HEK293 (cell line): Measurements from ENCODE around the gene CPA2.
"Not testable (repeated sequence)": the region's sequence is repeated elsewhere in the genome, so short reads cannot be mapped to it uniquely, and the experiment has no call there.

Experiments
- CTCF ChIA-PET: fragments of 350-600 bp; formaldehyde crosslinking; extraction: SDS; loops from one replicate; lab custom pipeline; 2021; ENCODE audit warnings: antibody characterized with exemption; lab: Yijun Ruan, JAX
- POLR2A ChIA-PET: fragments of 300-600 bp; formaldehyde crosslinking; extraction: SDS; loops from one replicate; lab custom pipeline; 2020; ENCODE audit warnings: antibody characterized with exemption, inconsistent platforms; lab: Yijun Ruan, JAX
- H3K27ac ChIP-seq: fragments of 200-500 bp; sonication (Bioruptor generic); 2 replicates; pipeline ENCODE4 v1.5.1; 2014; ENCODE audit warnings: low read depth, low read length, control low read depth, inconsistent platforms; ENCODE audit errors: extremely low read depth
- H3K36me3 ChIP-seq, 2 experiments: fragments of 200-500 bp in 1 of 2; sonication (Bioruptor generic) in 1 of 2; 1 replicate in 1 of 2; 2 replicates in 1 of 2; pipeline ENCODE4 v1.5.1; 2014 to 2017; ENCODE audit warnings: inconsistent platforms in 2 of 2, low read length in 2 of 2; ENCODE audit not compliant: control insufficient read depth in 2 of 2, insufficient read depth in 1 of 2
- H3K4me1 ChIP-seq: fragments of 200-500 bp; sonication (Bioruptor generic); 2 replicates; pipeline ENCODE4 v1.5.1; 2014; ENCODE audit warnings: mild to moderate bottlenecking, low read length, inconsistent platforms; ENCODE audit not compliant: control insufficient read depth, insufficient read depth
- H3K4me3 ChIP-seq: 2 replicates; pipeline ENCODE4 v1.5.1; 2011; ENCODE audit warnings: low read depth, mild to moderate bottlenecking, control low read depth, low read length, moderate library complexity
- H3K9me3 ChIP-seq: fragments of 200-500 bp; sonication (Bioruptor generic); 2 replicates; pipeline ENCODE4 v1.5.1; 2014; ENCODE audit warnings: low read depth, low read length, inconsistent platforms; ENCODE audit not compliant: control insufficient read depth, insufficient read depth
- SCRT1 ChIP-seq: fragments of 450-650 bp; formaldehyde crosslinking; IDR thresholded peaks from 2 replicates; pipeline ENCODE4 v1.5.1; 2016; ENCODE audit warnings: missing biosample characterization, missing genetic modification characterization, borderline replicate concordance
- SCRT2 ChIP-seq: fragments of 450-650 bp; formaldehyde crosslinking; IDR thresholded peaks from 2 replicates; pipeline ENCODE4 v1.5.1; 2016; ENCODE audit warnings: missing biosample characterization, missing genetic modification characterization
- YY2 ChIP-seq: fragments of 450-650 bp; formaldehyde crosslinking; IDR thresholded peaks from 2 replicates; pipeline ENCODE4 v1.5.1; 2016; ENCODE audit warnings: missing biosample characterization, missing genetic modification characterization
- ZNF157 ChIP-seq: fragments of 450-650 bp; formaldehyde crosslinking; IDR thresholded peaks from 2 replicates; pipeline ENCODE4 v1.5.1; 2016; ENCODE audit warnings: missing biosample characterization, missing genetic modification characterization
- ZNF211 ChIP-seq: fragments of 450-650 bp; formaldehyde crosslinking; IDR thresholded peaks from 2 replicates; pipeline ENCODE4 v1.5.1; 2016; ENCODE audit warnings: low read depth, missing biosample characterization, missing genetic modification characterization
- ZNF23 ChIP-seq: fragments of 450-650 bp; formaldehyde crosslinking; IDR thresholded peaks from 2 replicates; pipeline ENCODE4 v1.5.1; 2016; ENCODE audit warnings: missing biosample characterization, missing genetic modification characterization, borderline replicate concordance
- ZNF335 ChIP-seq: fragments of 450-650 bp; formaldehyde crosslinking; conservative IDR thresholded peaks from 2 replicates; pipeline ENCODE4 v1.5.1; 2016; ENCODE audit warnings: missing biosample characterization, missing genetic modification characterization
- ZNF350 ChIP-seq: fragments of 450-650 bp; formaldehyde crosslinking; IDR thresholded peaks from 2 replicates; pipeline ENCODE4 v1.5.0; 2017; ENCODE audit warnings: missing biosample characterization, mild to moderate bottlenecking, missing genetic modification characterization
- ZNF510 ChIP-seq: fragments of 450-650 bp; formaldehyde crosslinking; IDR thresholded peaks from 2 replicates; pipeline ENCODE4 v1.5.1; 2018; ENCODE audit warnings: mild to moderate bottlenecking, missing genetic modification characterization, missing biosample characterization; ENCODE audit not compliant: insufficient replicate concordance
- ZNF664 ChIP-seq: fragments of 450-650 bp; formaldehyde crosslinking; IDR thresholded peaks from 2 replicates; pipeline ENCODE4 v1.5.1; 2016; ENCODE audit warnings: missing biosample characterization, missing genetic modification characterization
- ZNF76 ChIP-seq: fragments of 450-650 bp; formaldehyde crosslinking; IDR thresholded peaks from 2 replicates; pipeline ENCODE4; 2016; ENCODE audit warnings: low read depth, missing biosample characterization, missing genetic modification characterization, borderline replicate concordance
- ZNF777 ChIP-seq: fragments of 450-650 bp; formaldehyde crosslinking; IDR thresholded peaks from 2 replicates; pipeline ENCODE4 v1.5.1; 2017; ENCODE audit warnings: missing biosample characterization, missing genetic modification characterization, borderline replicate concordance
- ZNF830 ChIP-seq: fragments of 450-650 bp; IDR thresholded peaks from 2 replicates; pipeline ENCODE4 v1.5.0; 2018; ENCODE audit warnings: missing biosample characterization, missing genetic modification characterization, low read depth, mild to moderate bottlenecking, moderate library complexity
- TF ChIP-seq, protein P1 (sequence below): sonication (generic); formaldehyde crosslinking; IDR thresholded peaks from 2 replicates; pipeline ENCODE4 v1.8.1; 2022; ENCODE audit warnings: mild to moderate bottlenecking, moderate library complexity, missing genetic modification reagents
- TF ChIP-seq, protein P2 (sequence below): fragments of 450-650 bp; formaldehyde crosslinking; IDR thresholded peaks from 2 replicates; pipeline ENCODE4 v1.5.1; 2016; ENCODE audit warnings: missing biosample characterization, missing genetic modification characterization, low read depth

The CPA2 gene

DNA sequence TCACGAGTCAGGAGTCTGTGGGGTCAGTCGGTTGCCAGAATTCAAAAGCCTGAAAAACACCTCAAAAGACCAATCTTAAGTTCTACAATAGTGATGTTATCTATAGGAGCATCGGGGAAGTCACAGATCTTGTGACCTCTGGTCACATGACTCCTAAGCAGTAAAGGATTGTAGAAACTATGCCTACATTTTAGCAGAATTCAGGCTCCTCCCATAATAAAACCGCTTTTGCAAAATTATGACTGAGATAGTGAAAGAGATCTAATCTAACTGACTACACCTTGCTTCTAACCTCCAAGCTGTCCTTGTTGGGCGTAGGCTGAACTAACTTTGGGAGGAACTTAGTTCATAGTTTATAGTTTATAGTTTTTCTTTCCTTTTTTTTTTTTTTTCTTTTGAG lies 42.5 kb upstream of the CPA2 start:
- TF ChIP-seq YY2 (tag by site-specific recombination) (no peak), ZNF157 (tag by site-specific recombination) (no peak), ZNF76 (tag by site-specific recombination) (no peak)
- H3K4me3 ChIP-seq, result no peak overlapping the region
- no peak overlapping the region for H3K27ac ChIP-seq
- POLR2A ChIA-PET, result no interaction called here
- CTCF ChIA-PET, result no interaction called here
- H3K4me1 ChIP-seq, result no peaks in the 10 kb centered on the region
- H3K36me3 ChIP-seq, result no peaks in the 10 kb centered on the region
- no peaks in the 10 kb centered on the region for H3K9me3 ChIP-seq

GRCh38 chr7:130224923-130225322 lies 41.7 kb upstream of the CPA2 start:
- CTCF ChIA-PET, H3K36me3 ChIP-seq, H3K4me1 ChIP-seq, POLR2A ChIA-PET, H3K9me3 ChIP-seq, H3K4me3 ChIP-seq, H3K27ac ChIP-seq: not testable (repeated sequence)

DNA sequence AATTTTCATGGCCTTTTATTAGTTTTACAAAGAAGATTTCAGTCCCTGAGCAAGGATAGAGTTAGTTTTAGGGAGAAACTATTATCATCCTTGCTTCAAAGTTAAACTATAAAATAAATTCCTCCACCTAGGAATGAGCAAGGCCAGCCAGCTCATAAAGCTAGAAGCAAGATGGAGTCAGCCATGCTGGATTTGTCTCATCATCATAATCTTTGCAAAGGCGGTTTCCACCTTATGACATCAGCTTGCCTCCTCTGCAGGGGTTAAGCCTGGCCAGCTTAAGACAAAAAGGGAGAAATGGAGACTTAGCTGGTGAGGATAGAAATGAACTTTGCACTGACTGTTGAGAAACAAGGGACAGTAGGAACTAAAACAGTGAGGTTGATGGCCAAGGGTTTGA lies 40.3 kb upstream of the CPA2 start:
- no peaks in the 10 kb centered on the region for H3K36me3 ChIP-seq
- no peak for TF ChIP-seq ZNF23 (tag by site-specific recombination)
- TF ChIP-seq ZNF777 (tag by site-specific recombination), result no peak
- TF ChIP-seq SCRT1 (tag by site-specific recombination), result no peak
- TF ChIP-seq ZNF510 (tag by site-specific recombination), result no peak
- TF ChIP-seq ZNF211 (tag by site-specific recombination), result no peak
- TF ChIP-seq, protein P1, sequence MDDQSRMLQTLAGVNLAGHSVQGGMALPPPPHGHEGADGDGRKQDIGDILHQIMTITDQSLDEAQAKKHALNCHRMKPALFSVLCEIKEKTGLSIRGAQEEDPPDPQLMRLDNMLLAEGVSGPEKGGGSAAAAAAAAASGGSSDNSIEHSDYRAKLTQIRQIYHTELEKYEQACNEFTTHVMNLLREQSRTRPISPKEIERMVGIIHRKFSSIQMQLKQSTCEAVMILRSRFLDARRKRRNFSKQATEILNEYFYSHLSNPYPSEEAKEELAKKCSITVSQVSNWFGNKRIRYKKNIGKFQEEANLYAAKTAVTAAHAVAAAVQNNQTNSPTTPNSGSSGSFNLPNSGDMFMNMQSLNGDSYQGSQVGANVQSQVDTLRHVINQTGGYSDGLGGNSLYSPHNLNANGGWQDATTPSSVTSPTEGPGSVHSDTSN (CRISPR knock-in tag), result no peak
- no peak for TF ChIP-seq ZNF830 (tag by site-specific recombination)
- TF ChIP-seq, protein P2, sequence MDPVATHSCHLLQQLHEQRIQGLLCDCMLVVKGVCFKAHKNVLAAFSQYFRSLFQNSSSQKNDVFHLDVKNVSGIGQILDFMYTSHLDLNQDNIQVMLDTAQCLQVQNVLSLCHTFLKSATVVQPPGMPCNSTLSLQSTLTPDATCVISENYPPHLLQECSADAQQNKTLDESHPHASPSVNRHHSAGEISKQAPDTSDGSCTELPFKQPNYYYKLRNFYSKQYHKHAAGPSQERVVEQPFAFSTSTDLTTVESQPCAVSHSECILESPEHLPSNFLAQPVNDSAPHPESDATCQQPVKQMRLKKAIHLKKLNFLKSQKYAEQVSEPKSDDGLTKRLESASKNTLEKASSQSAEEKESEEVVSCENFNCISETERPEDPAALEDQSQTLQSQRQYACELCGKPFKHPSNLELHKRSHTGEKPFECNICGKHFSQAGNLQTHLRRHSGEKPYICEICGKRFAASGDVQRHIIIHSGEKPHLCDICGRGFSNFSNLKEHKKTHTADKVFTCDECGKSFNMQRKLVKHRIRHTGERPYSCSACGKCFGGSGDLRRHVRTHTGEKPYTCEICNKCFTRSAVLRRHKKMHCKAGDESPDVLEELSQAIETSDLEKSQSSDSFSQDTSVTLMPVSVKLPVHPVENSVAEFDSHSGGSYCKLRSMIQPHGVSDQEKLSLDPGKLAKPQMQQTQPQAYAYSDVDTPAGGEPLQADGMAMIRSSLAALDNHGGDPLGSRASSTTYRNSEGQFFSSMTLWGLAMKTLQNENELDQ (tag by site-specific recombination), result no peak
- TF ChIP-seq ZNF350, result no peak
- no peak for TF ChIP-seq ZNF335 (tag by site-specific recombination)
- no peak for TF ChIP-seq YY2 (tag by site-specific recombination)
- CTCF ChIA-PET, result no interaction called here
- H3K4me3 ChIP-seq, result no peak overlapping the region
- H3K27ac ChIP-seq, result no peak overlapping the region
- H3K4me1 ChIP-seq, result no peaks in the 10 kb centered on the region
- POLR2A ChIA-PET, result interaction anchor here (0.7 kb wide), 1 partner anchor 381 kb away, joined by 3 read pairs; no protein-coding TSS in a partner anchor
- no peaks in the 10 kb centered on the region for H3K9me3 ChIP-seq

DNA sequence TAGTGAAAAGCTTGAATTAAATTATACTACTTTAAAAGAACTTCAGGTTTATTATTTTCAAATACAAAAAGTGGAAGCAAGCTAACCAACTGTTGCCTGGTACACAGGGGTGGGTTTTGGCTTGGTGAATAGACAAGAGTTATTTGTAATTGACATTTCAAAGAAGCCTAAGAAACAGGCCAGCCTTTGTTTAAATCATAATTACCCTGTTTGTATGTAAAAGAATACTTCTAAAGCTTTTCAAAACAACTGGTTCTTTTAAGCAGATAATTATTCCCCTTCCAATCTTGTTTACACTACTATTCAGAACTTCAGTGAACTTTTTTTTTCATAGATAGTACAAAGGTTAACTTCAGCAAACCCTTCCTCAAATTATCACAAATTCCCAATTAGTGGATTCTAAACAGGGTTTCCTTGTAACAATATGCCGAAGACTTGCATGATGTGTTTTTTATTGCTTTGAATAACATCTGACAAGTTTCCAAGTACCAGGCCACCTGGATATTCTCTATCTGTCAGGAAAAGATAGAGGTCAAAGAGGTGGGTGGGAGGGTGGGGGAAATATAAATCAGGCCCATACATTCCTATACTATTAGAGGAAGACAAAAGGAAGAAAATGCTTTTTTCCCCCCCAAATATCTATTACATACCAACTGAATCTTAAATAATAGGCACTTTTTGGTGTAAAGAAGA lies 38.6 kb upstream of the CPA2 start:
- TF ChIP-seq ZNF664 (tag by site-specific recombination), result no peak
- TF ChIP-seq SCRT2 (tag by site-specific recombination), result 0 out of 2 replicates have a peak, but pooled peaks have one; percentile 11
- Histone ChIP-seq H3K27ac (no peak overlapping the region), H3K9me3 (no peaks in the 10 kb centered on the region), H3K36me3 (no peaks in the 10 kb centered on the region), H3K4me3 (no peak overlapping the region), H3K4me1 (no peaks in the 10 kb centered on the region)
- ChIA-PET CTCF (interaction anchor here (0.7 to 1.1 kb wide), 2 partner anchors 14 to 144 kb away, joined by 3 read pairs; no protein-coding TSS in a partner anchor), POLR2A (interaction anchor here (0.6 kb wide), 1 partner anchor 580 kb away, joined by 4 read pairs; no protein-coding TSS in a partner anchor)
